ENCODE measurements around the gene LGR4. TPM values are rescaled to one million over a fixed set of nuclear protein-coding genes. Genes with fewer than 3 reads are reported as not detected.

LGR4 gene
- total RNA-seq, 6 experiments from 2014 or later, result 13.9 to 20.2 (median 17.7) TPM

DNA sequence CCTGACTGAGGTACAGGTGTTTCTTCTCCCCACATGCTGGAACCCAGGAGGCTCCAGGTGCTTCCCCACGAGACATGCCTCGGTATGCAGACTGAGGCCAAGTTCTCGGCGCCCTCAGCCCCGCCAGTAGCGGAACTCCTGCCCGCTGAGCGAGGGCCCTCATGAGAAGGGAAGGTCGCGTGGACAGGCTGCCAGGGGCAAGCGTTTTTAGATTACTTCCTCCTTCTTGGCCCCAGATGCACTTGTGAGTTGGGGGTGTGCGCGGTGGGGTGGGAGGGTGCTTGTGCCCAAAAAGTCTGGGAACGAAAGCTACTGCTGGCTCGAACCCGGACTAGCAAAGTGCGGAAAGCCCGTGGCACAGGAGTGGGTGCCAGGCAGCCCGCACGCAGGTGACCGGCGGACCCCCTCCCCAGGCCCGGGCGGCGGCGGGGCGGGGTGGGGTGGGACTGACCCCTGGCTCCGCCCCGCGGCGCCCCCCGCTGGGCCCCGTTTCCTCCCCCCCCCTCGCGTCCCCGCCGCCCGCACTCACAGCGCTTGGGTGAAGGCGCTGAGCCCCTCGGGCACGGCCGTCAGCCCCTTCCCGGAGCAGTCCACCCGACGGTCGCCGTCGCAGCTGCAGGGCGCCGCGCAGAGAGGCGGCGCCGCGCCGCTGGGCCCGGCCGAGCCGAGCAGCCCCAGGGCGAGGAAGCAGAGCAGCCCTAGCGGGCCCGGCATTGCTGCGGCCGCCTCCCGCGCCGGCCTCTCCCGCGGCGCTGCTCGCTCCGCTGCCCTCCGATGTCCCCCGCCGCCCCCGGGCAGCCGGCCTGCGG lies 797 bp downstream of the LGR4 start:
- TF ChIP-seq, protein P1, sequence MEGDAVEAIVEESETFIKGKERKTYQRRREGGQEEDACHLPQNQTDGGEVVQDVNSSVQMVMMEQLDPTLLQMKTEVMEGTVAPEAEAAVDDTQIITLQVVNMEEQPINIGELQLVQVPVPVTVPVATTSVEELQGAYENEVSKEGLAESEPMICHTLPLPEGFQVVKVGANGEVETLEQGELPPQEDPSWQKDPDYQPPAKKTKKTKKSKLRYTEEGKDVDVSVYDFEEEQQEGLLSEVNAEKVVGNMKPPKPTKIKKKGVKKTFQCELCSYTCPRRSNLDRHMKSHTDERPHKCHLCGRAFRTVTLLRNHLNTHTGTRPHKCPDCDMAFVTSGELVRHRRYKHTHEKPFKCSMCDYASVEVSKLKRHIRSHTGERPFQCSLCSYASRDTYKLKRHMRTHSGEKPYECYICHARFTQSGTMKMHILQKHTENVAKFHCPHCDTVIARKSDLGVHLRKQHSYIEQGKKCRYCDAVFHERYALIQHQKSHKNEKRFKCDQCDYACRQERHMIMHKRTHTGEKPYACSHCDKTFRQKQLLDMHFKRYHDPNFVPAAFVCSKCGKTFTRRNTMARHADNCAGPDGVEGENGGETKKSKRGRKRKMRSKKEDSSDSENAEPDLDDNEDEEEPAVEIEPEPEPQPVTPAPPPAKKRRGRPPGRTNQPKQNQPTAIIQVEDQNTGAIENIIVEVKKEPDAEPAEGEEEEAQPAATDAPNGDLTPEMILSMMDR (IDR thresholded peaks at IDR 0.05), result no peak; the same call in 1 of the 2 replicates
- H3K4me3 Mint-ChIP-seq, result peak overlapping the region; percentile 78
- no peaks in the 10 kb centered on the region for H3K9me3 Mint-ChIP-seq
- no peaks in the 10 kb centered on the region for H3K36me3 Mint-ChIP-seq (ENCODE audit: low read depth)
- DNase-seq, result no peak
- peak overlapping the region; percentile 69 for H3K27ac Mint-ChIP-seq
- peaks cover 2% of the 10 kb centered on the region for H3K27me3 Mint-ChIP-seq (ENCODE audit: insufficient read depth)
- peaks cover 55% of the 10 kb centered on the region for H3K4me1 Mint-ChIP-seq (ENCODE audit: low read depth)

DNA sequence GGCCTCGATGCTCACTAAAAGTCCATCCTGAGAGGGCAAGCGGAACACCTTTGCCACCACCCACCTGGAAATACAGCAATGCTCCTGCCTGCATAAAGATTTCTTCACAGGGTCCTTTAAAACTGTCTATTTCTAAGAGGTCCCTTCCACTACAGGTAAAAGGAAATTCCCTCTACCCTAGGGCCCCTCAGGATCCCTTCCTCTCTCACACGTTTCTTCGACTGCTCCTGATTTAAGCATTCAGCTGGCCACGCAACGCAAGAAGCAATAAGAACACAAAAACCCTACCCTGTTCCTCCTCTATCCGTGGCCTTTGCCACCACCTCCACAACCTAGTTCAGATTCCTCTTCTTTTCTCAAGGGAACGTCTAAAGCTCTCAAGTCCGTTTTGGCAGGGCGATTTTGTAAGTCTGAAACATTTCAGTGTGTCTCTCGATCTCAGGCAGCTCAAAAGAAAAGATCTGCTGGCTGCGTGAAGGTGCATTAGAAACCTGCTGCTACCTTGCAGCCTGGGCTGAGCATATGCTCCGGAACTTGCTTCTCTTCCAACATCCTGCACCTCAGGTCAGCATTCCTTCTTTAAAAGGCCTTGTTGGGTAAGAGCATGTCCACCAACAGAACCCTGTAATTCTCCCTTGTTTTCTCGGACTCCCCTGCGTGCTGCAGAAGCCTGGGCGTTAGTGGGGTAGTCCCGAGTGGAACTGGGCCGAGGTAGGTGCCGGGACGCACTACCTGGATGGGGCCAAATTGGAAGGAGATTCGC lies 1.6 kb downstream of the LGR4 start:
- no peak for DNase-seq
- Mint-ChIP-seq H3K4me3 (peak overlapping the region; percentile 78), H3K9me3 (no peaks in the 10 kb centered on the region), H3K4me1 (ENCODE audit: low read depth) (peaks cover 62% of the 10 kb centered on the region), H3K27me3 (ENCODE audit: insufficient read depth) (peaks cover 2% of the 10 kb centered on the region), H3K36me3 (ENCODE audit: low read depth) (no peaks in the 10 kb centered on the region), H3K27ac (peak overlapping the region; percentile 69)
- TF ChIP-seq, protein P1 (IDR thresholded peaks at IDR 0.05), result no peak

DNA sequence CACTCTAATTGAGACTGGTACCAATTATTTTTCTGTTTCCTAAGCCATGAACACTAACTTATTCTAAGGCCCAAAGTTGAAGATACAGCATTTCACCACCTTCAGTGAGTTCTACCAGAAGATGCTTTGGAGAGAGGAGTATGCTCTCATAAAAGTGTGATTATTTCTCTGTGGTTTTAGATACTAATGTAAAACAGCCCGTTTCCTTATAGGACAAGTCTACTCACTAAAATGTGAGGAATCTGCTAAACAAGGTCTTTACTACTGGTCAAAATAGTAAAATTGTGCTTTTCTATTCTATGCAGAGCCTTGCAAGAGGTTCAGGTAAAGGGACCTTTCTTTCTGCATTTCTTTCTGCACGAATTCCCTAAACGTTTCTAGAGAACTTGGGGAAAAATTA lies 2.4 kb downstream of the LGR4 start:
- TF ChIP-seq, protein P1 (IDR thresholded peaks at IDR 0.05), result no peak
- Mint-ChIP-seq H3K36me3 (ENCODE audit: low read depth) (no peaks in the 10 kb centered on the region), H3K27ac (peak overlapping the region; percentile 98), H3K9me3 (no peaks in the 10 kb centered on the region), H3K4me3 (peak overlapping the region; percentile 78), H3K4me1 (ENCODE audit: low read depth) (peaks cover 71% of the 10 kb centered on the region), H3K27me3 (ENCODE audit: insufficient read depth) (peaks cover 2% of the 10 kb centered on the region)
- peak; percentile 18 for DNase-seq

- Mint-ChIP-seq H3K27me3 (ENCODE audit: insufficient read depth) (peaks cover 2% of the 10 kb centered on the region), H3K36me3 (ENCODE audit: low read depth) (no peaks in the 10 kb centered on the region), H3K9me3 (no peaks in the 10 kb centered on the region), H3K4me3 (peak overlapping the region; percentile 78), H3K4me1 (ENCODE audit: low read depth) (peaks cover 81% of the 10 kb centered on the region), H3K27ac (peak overlapping the region; percentile 98)
- TF ChIP-seq, protein P1 (IDR thresholded peaks at IDR 0.05), result no peak
- no peak for DNase-seq
These were observed 3.4 kb downstream of the LGR4 start for GRCh38 chr11:27468995-27469695.

DNA sequence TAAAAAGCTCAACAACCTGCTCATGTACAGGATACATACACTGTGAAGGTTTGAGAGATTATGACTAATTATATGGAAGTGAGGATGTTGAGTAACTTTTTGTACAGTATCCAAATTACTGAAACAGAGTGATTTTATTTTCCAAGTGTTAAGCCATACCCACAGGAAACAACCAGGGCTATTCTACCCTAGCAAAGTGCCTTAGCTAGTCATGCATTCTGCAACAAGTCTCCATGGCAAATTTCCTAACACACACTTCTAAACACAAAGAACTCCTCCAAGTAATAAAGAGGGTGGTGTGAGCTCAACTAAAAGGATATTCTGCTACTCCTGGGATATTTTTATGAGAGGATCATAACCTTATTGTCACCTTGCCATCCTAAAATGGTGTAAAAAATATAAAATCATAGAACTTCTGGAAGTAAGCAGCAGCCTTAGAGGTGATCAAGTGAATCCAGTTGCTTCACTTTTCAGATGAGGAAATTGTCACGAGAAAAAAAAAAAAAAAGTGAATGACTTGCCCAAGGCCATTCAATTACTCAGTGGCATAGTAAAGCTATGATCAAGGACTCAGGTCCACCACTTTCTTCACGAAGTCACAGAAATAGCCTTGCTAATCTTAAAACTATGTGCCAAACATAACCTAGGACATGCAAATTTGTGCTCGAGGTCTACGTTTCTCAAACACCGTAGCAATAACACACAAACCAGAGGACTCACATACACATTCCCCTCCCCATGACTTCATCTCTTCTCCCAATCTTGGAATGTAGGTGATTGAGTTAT lies 4.2 kb downstream of the LGR4 start:
- H3K27ac Mint-ChIP-seq, result peak overlapping the region; percentile 98
- peaks cover 2% of the 10 kb centered on the region for H3K27me3 Mint-ChIP-seq (ENCODE audit: insufficient read depth)
- peaks cover 86% of the 10 kb centered on the region for H3K4me1 Mint-ChIP-seq (ENCODE audit: low read depth)
- H3K4me3 Mint-ChIP-seq, result peak overlapping the region; percentile 78
- no peaks in the 10 kb centered on the region for H3K9me3 Mint-ChIP-seq
- H3K36me3 Mint-ChIP-seq (ENCODE audit: low read depth), result no peaks in the 10 kb centered on the region
- TF ChIP-seq, protein P1 (IDR thresholded peaks at IDR 0.05), result no peak
- peak; percentile 87 for DNase-seq
